Kidney (tissue), 14 donors: ENCODE results near the gene FAAP24. TPM values are rescaled to one million over a fixed set of nuclear protein-coding genes. Genes with fewer than 3 reads are reported as not detected.
"Not testable (repeated sequence)": the region's sequence is repeated elsewhere in the genome, so short reads cannot be mapped to it uniquely, and the experiment has no call there.

Experiments
- DNase-seq, 5 donors: peaks; one replicate each; pipeline ENCODE4 v3.0.0-alpha.2; 2013 to 2020
- FAIRE-seq: peaks from 2 replicates; lab custom pipeline; 2012; peaks lifted over from hg19 to GRCh38; lab: Jason Lieb, UNC
- H3K27ac ChIP-seq, 2 donors: one replicate each; pipeline ENCODE4 v1.7.0; 2013; ENCODE audit warnings: low read depth in 2 of 2, low read length in 2 of 2, inconsistent platforms in 1 of 2
- H3K27me3 ChIP-seq: one replicate; pipeline ENCODE4 v1.7.1; 2013; ENCODE audit warnings: low read length, inconsistent platforms; ENCODE audit not compliant: control insufficient read depth, insufficient read depth
- H3K36me3 ChIP-seq, 3 donors: one replicate each; pipeline versions ENCODE4 v1.7.0 to v1.7.1; 2013; ENCODE audit warnings: low read length in 3 of 3, control low read depth in 1 of 3, inconsistent platforms in 1 of 3; ENCODE audit not compliant: insufficient read depth in 3 of 3, control insufficient read depth in 2 of 3
- H3K4me1 ChIP-seq, 3 donors: one replicate each; pipeline versions ENCODE4 v1.7.0 to v1.7.1; 2013; ENCODE audit warnings: low read length in 3 of 3, inconsistent platforms in 1 of 3, low read depth in 1 of 3; ENCODE audit not compliant: control insufficient read depth in 2 of 3, insufficient read depth in 2 of 3
- H3K4me3 ChIP-seq, 3 donors: one replicate each; pipeline versions ENCODE4 v1.7.0 to v1.8.1; 2013; ENCODE audit warnings: low read length in 3 of 3, control low read depth in 1 of 3, inconsistent platforms in 1 of 3
- H3K9ac ChIP-seq, 3 donors: one replicate each; pipeline versions ENCODE4 v1.7.0 to v1.7.1; 2013; ENCODE audit warnings: low read length in 3 of 3, control low read depth in 1 of 3, inconsistent platforms in 1 of 3
- H3K9me3 ChIP-seq, 3 donors: one replicate each; pipeline versions ENCODE4 v1.7.0 to v1.7.1; 2013; ENCODE audit warnings: low read length in 3 of 3, control low read depth in 1 of 3, inconsistent platforms in 1 of 3; ENCODE audit not compliant: control insufficient read depth in 2 of 3, insufficient read depth in 1 of 3
- CTCF ChIP-seq: IDR thresholded peaks from 3 replicates; pipeline ENCODE4 v1.5.1; 2012; ENCODE audit warnings: mild to moderate bottlenecking, moderate library complexity, borderline replicate concordance; ENCODE audit not compliant: insufficient read depth; ENCODE audit errors: extremely low read depth
- intact Hi-C: fragments of 100-400 bp; cut with DNase I; formaldehyde crosslinking; loops from one replicate; pipeline ENCODE4 v1.11.1; 2022
- polyA plus RNA-seq: library from polyadenylated mRNA; stranded (reverse); fragments of 350-450 nt; fragmentation: Illumina TruSeq; extraction: RNeasy Lipid Tissue Mini Kit (QIAGEN cat#74804); gene quantifications from one replicate; pipeline ENCODE4 v1.2.3, GENCODE V29; 2014; ENCODE audit warnings: low read depth, low replicate concordance; ENCODE audit not compliant: insufficient read depth
- total RNA-seq: library from RNA; stranded (reverse); fragmentation: NEBNext Ultra II Directional; extraction: Animal tissue kit (Norgen Biotek cat#: 25700); gene quantifications from one replicate; pipeline ENCODE4 v1.2.1, GENCODE V29; 2021
- donor health status: control.
- donor health status: control.
- donor health status: control.
- donor health status: control.
- donor health status: control.
- donor health status: DM: yes; HTN: yes; CAD: no.
- donor health status: Normal renal cell carcinoma (clear cell type).

FAAP24 gene
- total and polyA plus RNA-seq, 2 donors from 2014 or later = 1.4 to 2.0 TPM

GRCh38 chr19:33005440-33005839 is 33.4 kb downstream of the FAAP24 start:
- FAIRE-seq = no peak
- H3K4me1 ChIP-seq = peaks cover 0 to 11% (median 10%) of the 10 kb centered on the region in 3 donors
- H3K27me3 ChIP-seq = no peaks in the 10 kb centered on the region
- H3K36me3 ChIP-seq = peaks cover 0 to 5% (median 3%) of the 10 kb centered on the region in 3 donors
- H3K9ac ChIP-seq = no peak overlapping the region
- no peaks in the 10 kb centered on the region for H3K9me3 ChIP-seq
- H3K4me3 ChIP-seq = no peak overlapping the region
- H3K27ac ChIP-seq = no peak overlapping the region
- TF ChIP-seq CTCF = no peak
- intact Hi-C loops = no loop called here
- DNase-seq = peak in 2 of 5 donors; percentile 41 to 54

- Histone ChIP-seq H3K4me3 (no peak overlapping the region), H3K27ac (no peak overlapping the region), H3K4me1 (no peaks in the 10 kb centered on the region), H3K9me3 (no peaks in the 10 kb centered on the region), H3K36me3 (peaks cover 0 to 9% (median 4%) of the 10 kb centered on the region in 3 donors), H3K27me3 (no peaks in the 10 kb centered on the region), H3K9ac (no peak overlapping the region)
- DNase-seq (no peak), FAIRE-seq (no peak)
- intact Hi-C loops = no loop called here
- no peak for TF ChIP-seq CTCF
Measured at GRCh38 chr19:33008738-33009137, 36.7 kb downstream of the FAAP24 start.

- FAIRE-seq, H3K27me3 ChIP-seq, H3K9ac ChIP-seq, H3K4me3 ChIP-seq, DNase-seq, intact Hi-C loops, H3K27ac ChIP-seq, H3K4me1 ChIP-seq, H3K9me3 ChIP-seq, H3K36me3 ChIP-seq: not testable (repeated sequence)
Measured at GRCh38 chr19:33010891-33011290, 38.8 kb downstream of the FAAP24 start.

GRCh38 chr19:33022472-33023116 is 50.6 kb downstream of the FAAP24 start:
- no peak for TF ChIP-seq CTCF
- FAIRE-seq (no peak), DNase-seq (peak in 4 of 5 donors; percentile 26 to 58 (median 36))
- Histone ChIP-seq H3K27ac (no peak overlapping the region), H3K27me3 (no peaks in the 10 kb centered on the region), H3K9ac (no peak overlapping the region), H3K9me3 (no peaks in the 10 kb centered on the region), H3K4me1 (no peaks in the 10 kb centered on the region), H3K36me3 (peaks cover 0 to 4% (median 0%) of the 10 kb centered on the region in 3 donors), H3K4me3 (no peak overlapping the region)
- intact Hi-C loops = no loop called here
